Endothelial cell of umbilical vein (primary cell): Measurements from ENCODE around the gene KRT38. TPM values are rescaled to one million over a fixed set of nuclear protein-coding genes. Genes with fewer than 3 reads are reported as not detected.

Experiments
- BruUV-seq: library from RNA; stranded (reverse); fragments of 400-500 nt; replicated peaks from 2 replicates; lab custom pipeline; 2021; lab: Mats Ljungman, UMichigan
- CTCF ChIA-PET: fragments of 300-600, 350-600 bp; sonication (Branson Sonifier 250); formaldehyde crosslinking; loops from one replicate; lab custom pipeline; 2021; ENCODE audit warnings: antibody characterized with exemption, inconsistent platforms; lab: Charles Lee
- POLR2A ChIA-PET: fragments of 300-600, 350-600 bp; sonication (Branson Sonifier 250); formaldehyde crosslinking; loops from one replicate; lab custom pipeline; 2021; ENCODE audit warnings: antibody characterized with exemption, inconsistent platforms; lab: Charles Lee
- DNase-seq: peaks from one replicate; pipeline ENCODE4 v3.0.0-alpha.2; 2011; ENCODE audit warnings: low read depth, low spot score
- FAIRE-seq: peaks from 2 replicates; lab custom pipeline; 2011; peaks lifted over from hg19 to GRCh38; lab: Jason Lieb, UNC
- H2AFZ ChIP-seq: 2 replicates; pipeline ENCODE4 v1.6.0; 2012; ENCODE audit warnings: low read depth, low read length, control low read depth, inconsistent platforms
- H3K27ac ChIP-seq: 2 replicates; pipeline ENCODE4 v1.5.1; 2011; ENCODE audit warnings: low read depth, mild to moderate bottlenecking, control low read depth, low read length, moderate library complexity; ENCODE audit not compliant: insufficient read depth
- H3K27me3 ChIP-seq, 2 experiments: 2 replicates each; pipeline versions ENCODE4 v1.6.0 to v1.6.1; 2011; ENCODE audit warnings: low read length in 2 of 2, mixed read lengths in 1 of 2; ENCODE audit not compliant: control insufficient read depth in 2 of 2, insufficient read depth in 2 of 2
- H3K36me3 ChIP-seq, 2 experiments: 2 replicates in 1 of 2; 3 replicates in 1 of 2; pipeline ENCODE4 v1.5.1; 2011; ENCODE audit warnings: low read length in 2 of 2, mild to moderate bottlenecking in 1 of 2, moderate library complexity in 1 of 2; ENCODE audit not compliant: control insufficient read depth in 2 of 2, insufficient read depth in 2 of 2; ENCODE audit errors: extremely low read depth in 1 of 2
- H3K4me1 ChIP-seq: 3 replicates; pipeline ENCODE4 v1.5.1; 2011; ENCODE audit warnings: mild to moderate bottlenecking, low read length; ENCODE audit not compliant: control insufficient read depth, insufficient read depth; ENCODE audit errors: extremely low read depth
- H3K4me2 ChIP-seq: 2 replicates; pipeline ENCODE4 v1.6.1; 2011; ENCODE audit warnings: low read length, control low read depth, mixed read lengths; ENCODE audit not compliant: insufficient read depth
- H3K4me3 ChIP-seq, 3 experiments: fragments of 200-600 bp in 1 of 3; sonication (generic), shearing (Covaris generic) in 1 of 3; replicated peaks in 1 of 3; 2 replicates each; pipeline ENCODE4 v1.5.1; 2011 to 2016; ENCODE audit warnings: control low read depth in 3 of 3, low read length in 3 of 3, mild to moderate bottlenecking in 2 of 3, inconsistent platforms in 1 of 3, low read depth in 1 of 3, moderate library complexity in 1 of 3; ENCODE audit not compliant: insufficient read depth in 1 of 3
- H3K79me2 ChIP-seq: 2 replicates; pipeline ENCODE4 v1.6.0; 2012; ENCODE audit warnings: low read length, inconsistent platforms; ENCODE audit not compliant: control insufficient read depth, insufficient read depth
- H3K9ac ChIP-seq: replicated peaks from 2 replicates; pipeline ENCODE3; 2011; ENCODE audit warnings: low read length, control low read depth; ENCODE audit not compliant: insufficient read depth; ENCODE audit errors: extremely low read depth
- H3K9me1 ChIP-seq: replicated peaks from 3 replicates; pipeline ENCODE4 v1.6.0; 2011; ENCODE audit warnings: mild to moderate bottlenecking, low read length; ENCODE audit not compliant: control insufficient read depth, insufficient read depth; ENCODE audit errors: extremely low read depth
- H3K9me3 ChIP-seq: replicated peaks from 2 replicates; pipeline ENCODE4 v1.5.1; 2012; ENCODE audit warnings: low read length, inconsistent platforms; ENCODE audit not compliant: control insufficient read depth, insufficient read depth
- H4K20me1 ChIP-seq: replicated peaks from 2 replicates; pipeline ENCODE3; 2011; ENCODE audit warnings: mild to moderate bottlenecking, low read length; ENCODE audit not compliant: control insufficient read depth, insufficient read depth; ENCODE audit errors: extremely low read depth
- EZH2 ChIP-seq: IDR thresholded peaks from 2 replicates; pipeline ENCODE4 v1.6.1; 2012; ENCODE audit warnings: borderline replicate concordance, low read depth, mild to moderate bottlenecking, moderate library complexity, low read length, inconsistent platforms; ENCODE audit not compliant: severe bottlenecking
- FOS ChIP-seq: IDR thresholded peaks from 2 replicates; pipeline ENCODE4 v1.6.1; 2011; ENCODE audit warnings: mild to moderate bottlenecking, low read length, moderate library complexity, borderline replicate concordance; ENCODE audit not compliant: insufficient read depth
- GATA2 ChIP-seq: IDR thresholded peaks from 2 replicates; pipeline ENCODE4 v1.7.0; 2011; ENCODE audit warnings: low read depth, mild to moderate bottlenecking, moderate library complexity, mixed read lengths, low read length; ENCODE audit not compliant: insufficient read length, insufficient read depth
- JUN ChIP-seq: IDR thresholded peaks from 2 replicates; pipeline ENCODE4 v1.6.1; 2011; ENCODE audit warnings: borderline replicate concordance, low read depth; ENCODE audit not compliant: insufficient read length, insufficient read depth
- MAX ChIP-seq: IDR thresholded peaks from 2 replicates; pipeline ENCODE4 v1.6.1; 2011; ENCODE audit not compliant: insufficient read depth, insufficient read length
- MYC ChIP-seq: IDR thresholded peaks from one replicate; pipeline ENCODE4 v1.6.1; 2011; ENCODE audit warnings: mild to moderate bottlenecking, low read depth, low read length
- POLR2A ChIP-seq: IDR thresholded peaks from 2 replicates; pipeline ENCODE4 v1.6.1; 2012; ENCODE audit warnings: low read depth, mild to moderate bottlenecking, control low read depth, low read length
- POLR2AphosphoS5 ChIP-seq: IDR thresholded peaks from 2 replicates; pipeline ENCODE4 v1.6.1; 2012; ENCODE audit warnings: low read depth, mild to moderate bottlenecking, control low read depth, low read length, moderate library complexity; ENCODE audit not compliant: insufficient read depth
- dilution Hi-C: fragments of 300-500 bp; cut with MboI; formaldehyde crosslinking; loops from one replicate; pipeline ENCODE4 v1.15.0; 2019; ENCODE audit warnings: low sequenced_read_pairs; ENCODE audit not compliant: extremely low pct_ligation_motif_present
- intact Hi-C: fragments of 100-400 bp; cut with micrococcal nuclease; formaldehyde crosslinking; loops from one replicate; pipeline ENCODE4 v1.10.0; 2022
- polyA plus RNA-seq, 4 experiments: library from polyadenylated mRNA; depleted of rRNA in 3 of 4; stranded (reverse) in 3 of 4; unstranded in 1 of 4; fragments of >200 nt; gene quantifications; 2 replicates each; pipeline versions ENCODE4 v1.2.1 to v1.2.3, GENCODE V29; 2011 to 2012; ENCODE audit warnings: missing spikeins in 1 of 4
- total RNA-seq: library from RNA; stranded (reverse); gene quantifications from 2 replicates; pipeline ENCODE4 v1.2.3, GENCODE V29; 2021
- TF ChIP-seq, protein P1 (sequence below), 2 donors: IDR thresholded peaks; 1 replicate in 1 of 2; 2 replicates in 1 of 2; pipeline ENCODE4 v1.5.1; 2011; ENCODE audit warnings: low read length in 2 of 2, mild to moderate bottlenecking in 2 of 2, moderate library complexity in 2 of 2, control low read depth in 1 of 2, inconsistent platforms in 1 of 2, low read depth in 1 of 2; ENCODE audit not compliant: insufficient read depth in 1 of 2; ENCODE audit errors: extremely low read depth in 1 of 2

Gene KRT38
- total and polyA plus RNA-seq, 2 donors (not counting 3 experiments of a cell fraction or from before 2014, with no cell fraction given) = not detected

- H3K4me1 ChIP-seq = peaks cover 18% of the 10 kb centered on the region
- no peak for DNase-seq
- ChIA-PET CTCF (no interaction called here), POLR2A (no interaction called here)
- no peak overlapping the region for H3K9ac ChIP-seq
- no peaks in the 10 kb centered on the region for H3K9me3 ChIP-seq
- no peaks in the 10 kb centered on the region for H4K20me1 ChIP-seq
- intact Hi-C loops (loop anchor here (10.0 kb wide), 1 partner anchor 88 kb away; no protein-coding TSS in a partner anchor), dilution Hi-C loops (no loop called here)
- H3K36me3 ChIP-seq = no peaks in the 10 kb centered on the region
- no peaks in the 10 kb centered on the region for H3K27me3 ChIP-seq
- H3K27ac ChIP-seq = no peak overlapping the region
- TF ChIP-seq POLR2A (no peak), FOS (no peak), GATA2 (no peak), MAX (no peak), MYC (no peak), JUN (no peak), EZH2 (no peak), POLR2AphosphoS5 (no peak)
- TF ChIP-seq, protein P1, sequence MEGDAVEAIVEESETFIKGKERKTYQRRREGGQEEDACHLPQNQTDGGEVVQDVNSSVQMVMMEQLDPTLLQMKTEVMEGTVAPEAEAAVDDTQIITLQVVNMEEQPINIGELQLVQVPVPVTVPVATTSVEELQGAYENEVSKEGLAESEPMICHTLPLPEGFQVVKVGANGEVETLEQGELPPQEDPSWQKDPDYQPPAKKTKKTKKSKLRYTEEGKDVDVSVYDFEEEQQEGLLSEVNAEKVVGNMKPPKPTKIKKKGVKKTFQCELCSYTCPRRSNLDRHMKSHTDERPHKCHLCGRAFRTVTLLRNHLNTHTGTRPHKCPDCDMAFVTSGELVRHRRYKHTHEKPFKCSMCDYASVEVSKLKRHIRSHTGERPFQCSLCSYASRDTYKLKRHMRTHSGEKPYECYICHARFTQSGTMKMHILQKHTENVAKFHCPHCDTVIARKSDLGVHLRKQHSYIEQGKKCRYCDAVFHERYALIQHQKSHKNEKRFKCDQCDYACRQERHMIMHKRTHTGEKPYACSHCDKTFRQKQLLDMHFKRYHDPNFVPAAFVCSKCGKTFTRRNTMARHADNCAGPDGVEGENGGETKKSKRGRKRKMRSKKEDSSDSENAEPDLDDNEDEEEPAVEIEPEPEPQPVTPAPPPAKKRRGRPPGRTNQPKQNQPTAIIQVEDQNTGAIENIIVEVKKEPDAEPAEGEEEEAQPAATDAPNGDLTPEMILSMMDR (IDR thresholded peaks at IDR 0.05; ENCODE audit: extremely low read depth in 1 of 2, insufficient read depth in 1 of 2, low read depth in 1 of 2, low read length in 2 of 2) = no peak
- FAIRE-seq = no peak
- H3K79me2 ChIP-seq = no peaks in the 10 kb centered on the region
- no peak overlapping the region for H2AFZ ChIP-seq
- BruUV-seq = no TSS peak
- no peak overlapping the region for H3K4me3 ChIP-seq
- H3K9me1 ChIP-seq = no peaks in the 10 kb centered on the region
- H3K4me2 ChIP-seq = no peak overlapping the region
Observed at GRCh38 chr17:41407226-41407625, 33.6 kb downstream of the KRT38 start.
